ENCODE results near the gene MARCHF2.
A peak's percentile ranks its signal among the peaks of the same experiment; 100 is the strongest.
"Not testable (repeated sequence)": the region's sequence is repeated elsewhere in the genome, so short reads cannot be mapped to it uniquely, and the experiment has no call there.

Gene MARCHF2

DNA sequence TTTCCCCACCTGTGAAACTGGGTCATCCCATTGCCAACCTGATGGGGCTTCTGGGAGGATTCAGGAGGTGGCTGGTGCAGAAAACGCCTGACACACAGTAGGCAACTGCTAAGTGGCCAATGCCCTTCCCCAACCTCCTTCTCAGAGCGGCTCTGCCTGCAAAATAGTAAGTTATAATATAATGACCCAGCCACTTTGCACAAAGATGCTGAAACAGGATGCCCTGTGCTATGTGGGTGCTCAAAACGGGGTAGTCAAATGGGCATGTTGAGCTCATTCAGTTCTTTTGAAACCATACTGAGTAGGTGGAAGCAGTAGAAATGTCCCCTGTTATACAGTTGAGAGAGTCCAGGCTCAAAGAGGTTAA is 507 bp downstream of the MARCHF2 start:
- no peak for DNase-seq

DNA sequence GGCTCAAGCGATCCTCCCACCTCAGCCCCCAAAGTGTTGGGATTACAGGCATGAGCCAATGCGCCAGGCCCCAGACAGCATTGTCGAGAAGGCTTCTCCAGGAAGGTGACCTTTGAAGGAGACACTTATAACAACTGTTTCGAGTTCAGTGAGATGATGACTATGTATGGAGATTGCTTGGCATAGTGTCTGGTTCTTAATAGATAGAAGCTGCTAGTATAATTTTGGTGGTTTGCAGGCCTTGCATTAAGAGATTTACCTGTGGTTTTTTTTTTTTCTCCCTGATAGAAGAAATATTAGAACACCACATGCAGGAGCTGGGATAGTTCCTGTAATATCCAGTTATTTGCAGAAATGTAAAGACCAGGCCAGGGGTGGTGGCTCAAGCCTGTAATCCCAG is 3.7 kb downstream of the MARCHF2 start:
- no peak for DNase-seq

DNA sequence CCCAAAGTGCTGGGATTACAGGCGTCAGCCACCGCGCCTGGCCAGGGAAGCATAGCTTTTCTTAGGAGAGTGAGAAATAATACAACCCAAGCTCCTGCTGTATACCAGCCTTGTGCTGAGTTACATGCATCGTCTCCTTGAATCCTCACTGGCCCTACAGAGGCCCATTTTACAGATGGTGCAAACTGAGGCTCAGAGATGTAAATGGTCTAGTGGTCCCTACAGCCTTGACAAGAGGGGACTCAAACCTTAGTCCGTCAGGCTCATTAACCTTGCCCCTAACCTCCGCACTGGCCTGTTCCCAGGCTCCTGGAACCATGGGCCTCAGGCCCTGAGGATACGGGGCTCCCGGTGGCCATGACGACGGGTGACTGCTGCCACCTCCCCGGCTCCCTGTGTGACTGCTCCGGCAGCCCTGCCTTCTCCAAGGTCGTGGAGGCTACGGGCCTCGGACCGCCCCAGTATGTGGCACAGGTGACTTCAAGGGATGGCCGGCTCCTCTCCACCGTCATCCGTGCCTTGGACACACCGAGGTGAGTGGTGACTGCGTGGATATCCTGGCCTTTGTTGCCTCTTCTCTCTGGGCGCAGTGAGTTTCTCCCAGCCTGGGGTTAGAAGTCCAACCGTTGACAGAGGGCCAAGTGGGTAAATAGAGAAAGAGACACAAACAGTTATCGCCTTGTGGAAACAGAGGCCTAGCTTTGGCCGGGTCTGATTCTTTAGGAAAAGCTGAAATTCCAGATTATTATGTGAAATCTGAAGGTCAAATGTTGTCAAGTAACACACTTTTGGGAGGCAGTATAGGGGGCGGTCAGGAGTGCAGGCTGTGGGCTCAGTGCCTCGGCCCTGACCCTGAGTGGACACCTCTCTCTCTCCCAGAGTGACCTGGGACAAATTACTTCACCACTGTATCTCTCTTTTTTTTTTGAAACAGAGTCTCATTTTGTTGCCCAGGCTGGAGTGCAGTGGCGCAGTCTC is 8.7 kb downstream of the MARCHF2 start:
- no peak for DNase-seq

DNA sequence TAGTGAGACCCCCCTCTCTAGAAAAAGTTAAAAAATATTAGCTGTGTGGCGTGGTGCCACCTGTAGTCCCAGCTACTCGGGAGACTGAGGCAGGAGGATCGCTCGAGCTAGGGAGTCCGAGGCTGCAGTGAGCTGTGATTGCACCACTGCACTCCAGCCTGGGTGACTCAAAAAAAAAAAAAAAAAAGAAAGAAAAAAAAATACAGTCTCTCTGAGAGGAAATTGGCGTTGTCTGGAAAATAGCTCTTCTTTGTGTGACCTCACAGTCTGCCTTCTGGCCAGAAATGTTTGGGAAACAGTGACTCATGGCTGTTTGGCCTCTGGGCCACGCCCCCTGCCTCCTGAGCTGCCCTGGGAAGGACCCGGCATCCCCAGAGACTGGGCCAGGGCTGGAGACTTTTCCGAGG is 10.7 kb downstream of the MARCHF2 start:
- DNase-seq, result no peak

DNA sequence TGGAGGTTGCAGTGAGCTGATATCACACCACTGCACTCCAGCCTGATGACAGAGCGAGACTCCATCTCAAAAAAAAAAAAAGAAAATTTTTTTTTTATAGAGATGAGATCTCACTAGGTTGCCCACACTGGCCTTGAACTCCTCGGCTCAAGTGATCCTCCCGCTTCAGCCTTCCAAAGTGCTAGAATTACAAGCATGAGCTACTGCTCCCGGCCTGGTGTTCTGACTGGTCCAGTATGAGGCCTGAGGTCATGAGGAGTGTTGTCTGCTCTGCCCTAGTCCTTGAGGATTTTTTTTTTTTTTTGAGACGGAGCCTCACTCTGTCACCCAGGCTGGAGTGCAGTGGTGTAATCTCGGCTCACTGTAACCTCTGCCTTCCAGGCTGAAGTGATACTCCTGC is 12.2 kb downstream of the MARCHF2 start:
- not testable (repeated sequence) for DNase-seq

DNA sequence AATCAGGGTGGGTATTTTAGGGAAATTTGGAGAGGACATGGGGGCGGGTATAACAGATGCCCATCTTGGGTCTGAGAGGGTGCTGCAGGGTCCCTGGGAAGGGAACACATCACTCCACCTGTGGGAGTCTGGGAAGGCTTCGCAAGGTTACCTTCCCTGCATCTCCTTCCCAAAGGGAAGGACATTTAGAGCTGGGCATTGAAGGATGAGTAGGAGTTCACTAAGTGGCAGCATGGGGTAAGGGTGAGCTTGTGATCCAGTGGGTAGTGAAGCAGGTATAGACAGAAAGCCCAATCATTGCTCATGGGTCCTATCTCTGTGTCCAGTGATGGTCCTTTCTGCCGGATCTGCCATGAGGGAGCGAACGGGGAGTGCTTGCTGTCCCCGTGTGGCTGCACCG is 13.2 kb downstream of the MARCHF2 start:
- DNase-seq, result no peak

DNA sequence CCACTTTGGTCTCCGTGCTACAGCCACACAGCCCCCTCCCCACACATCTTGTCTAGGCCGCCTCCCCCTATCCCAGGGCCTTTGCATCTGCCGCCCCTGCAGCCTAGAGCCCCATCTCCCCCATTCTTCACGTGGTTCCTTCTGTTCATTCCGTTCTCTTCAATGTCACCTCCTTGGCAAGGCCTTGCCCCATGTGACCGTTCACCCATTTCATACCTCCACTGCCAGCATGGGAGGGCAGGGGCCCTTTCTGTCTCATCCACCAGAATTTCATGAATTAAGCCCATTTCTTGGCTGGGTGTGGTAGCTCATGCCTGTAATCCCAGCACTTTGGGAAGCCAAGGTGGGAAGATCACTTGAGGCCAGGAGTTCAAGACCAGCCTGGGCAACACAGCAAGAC is 15.9 kb downstream of the MARCHF2 start:
- no peak for DNase-seq

DNA sequence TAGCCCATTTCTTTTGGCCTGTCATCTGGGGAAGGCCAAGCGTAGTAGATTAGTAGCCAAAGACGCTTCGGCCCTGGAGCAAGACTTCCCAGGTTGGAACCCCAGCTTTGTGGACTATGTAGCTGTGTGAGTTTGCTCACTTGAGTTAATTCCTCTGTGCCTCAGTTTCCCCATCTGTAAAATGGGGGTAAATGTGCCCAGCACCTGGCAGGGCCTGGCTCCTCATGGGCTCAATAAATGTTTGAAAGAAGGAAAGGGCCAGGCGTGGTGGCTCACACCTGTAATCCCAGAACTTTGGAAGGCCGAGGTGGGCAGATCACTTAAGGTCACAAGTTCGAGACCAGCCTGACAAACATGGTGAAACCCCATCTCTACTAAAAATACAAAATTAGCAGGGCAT is 16.7 kb downstream of the MARCHF2 start:
- no peak for DNase-seq

DNA sequence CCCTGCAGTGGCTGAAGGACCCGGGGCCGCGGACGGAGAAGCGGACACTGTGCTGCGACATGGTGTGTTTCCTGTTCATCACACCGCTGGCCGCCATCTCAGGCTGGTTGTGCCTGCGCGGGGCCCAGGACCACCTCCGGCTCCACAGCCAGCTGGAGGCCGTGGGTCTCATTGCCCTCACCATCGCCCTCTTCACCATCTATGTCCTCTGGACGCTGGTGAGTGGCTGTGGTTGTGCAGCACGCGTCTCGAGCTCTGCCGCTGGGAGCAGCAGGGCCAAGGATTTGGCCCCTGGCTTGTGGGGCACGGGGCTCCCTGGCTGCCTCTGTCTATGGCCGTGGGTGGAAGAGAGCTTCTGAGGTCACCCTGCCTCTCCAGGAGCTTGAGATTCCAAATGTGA is 17.5 kb downstream of the MARCHF2 start:
- no peak for DNase-seq

DNA sequence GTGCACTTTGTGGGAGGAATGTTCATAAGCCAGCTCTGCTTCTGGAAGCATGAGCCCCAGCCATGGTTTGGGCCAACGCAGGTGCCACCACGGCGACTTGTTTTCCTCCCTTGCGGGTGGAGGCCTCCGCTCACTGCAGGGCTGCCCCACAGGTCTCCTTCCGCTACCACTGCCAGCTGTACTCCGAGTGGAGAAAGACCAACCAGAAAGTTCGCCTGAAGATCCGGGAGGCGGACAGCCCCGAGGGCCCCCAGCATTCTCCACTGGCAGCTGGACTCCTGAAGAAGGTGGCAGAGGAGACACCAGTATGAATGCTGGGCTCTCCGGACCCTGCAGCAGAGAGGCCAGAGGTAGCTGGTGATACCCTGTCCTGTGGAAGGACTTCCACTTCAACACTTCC is 25.1 kb downstream of the MARCHF2 start:
- DNase-seq, result no peak

DNA sequence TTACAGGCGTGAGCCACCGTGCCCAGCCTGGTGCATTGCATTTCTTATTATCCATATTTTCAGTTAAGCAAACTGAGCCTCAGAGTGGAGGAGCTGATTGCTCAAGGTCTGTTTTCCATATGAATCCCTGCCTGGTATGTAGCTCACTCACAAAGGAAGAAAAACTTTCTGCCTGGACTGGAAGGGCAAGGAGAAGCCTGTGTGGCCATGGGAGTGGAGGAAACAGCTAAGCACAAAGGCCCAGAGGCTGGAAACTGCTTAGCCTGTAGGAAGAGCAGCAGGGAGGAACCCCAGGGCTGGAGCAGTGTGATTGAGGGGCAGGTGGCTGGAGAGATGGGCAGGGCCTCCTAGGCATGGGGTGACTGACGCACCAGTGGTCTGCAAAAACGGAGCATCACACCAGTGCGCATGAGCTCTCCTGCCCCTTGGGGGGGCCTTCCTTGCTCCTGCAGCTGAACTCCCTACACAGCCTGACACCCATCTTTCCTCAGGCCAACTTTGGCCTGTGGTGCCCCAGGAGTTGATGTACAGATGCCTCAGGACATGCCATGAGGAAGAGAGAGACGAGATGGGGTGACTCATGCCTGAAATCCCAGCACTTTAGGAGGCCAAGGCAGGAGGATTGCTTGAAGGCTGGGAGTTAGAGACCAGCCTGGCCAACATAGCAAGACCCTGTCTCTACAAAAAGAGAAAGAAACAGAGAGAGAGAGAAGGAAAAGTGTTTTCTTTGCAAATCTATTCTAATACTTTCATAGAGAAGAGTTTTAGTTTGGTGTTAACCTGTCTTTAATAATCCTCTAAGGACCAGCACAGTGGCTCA is 28.8 kb downstream of the MARCHF2 start:
- DNase-seq, result no peak

DNA sequence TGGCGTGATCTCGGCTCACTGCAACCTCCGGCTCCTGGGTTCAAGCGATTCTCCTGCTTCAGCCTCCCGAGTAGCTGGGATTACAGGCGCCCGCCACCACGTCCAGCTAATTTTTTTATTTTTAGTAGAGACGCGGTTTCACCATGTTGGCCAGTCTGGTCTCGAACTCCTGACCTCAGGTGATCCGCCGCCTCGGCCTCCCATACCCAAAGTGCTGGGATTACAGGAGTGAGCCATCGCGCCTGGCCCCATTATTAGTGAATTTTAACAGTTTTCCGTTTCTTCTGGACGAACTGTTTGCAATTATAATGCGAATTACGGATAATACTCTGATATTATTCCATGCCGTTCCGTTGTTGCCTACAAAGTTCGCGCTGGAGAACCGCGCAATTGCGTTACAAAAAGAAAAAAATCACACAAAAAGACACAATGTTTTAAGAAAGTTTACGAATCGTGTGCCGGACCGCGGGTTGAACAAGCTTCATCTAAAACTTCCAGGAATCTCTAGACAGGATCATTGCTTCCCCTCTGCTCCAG is 31.1 kb downstream of the MARCHF2 start:
- DNase-seq, result not testable (repeated sequence)

DNA sequence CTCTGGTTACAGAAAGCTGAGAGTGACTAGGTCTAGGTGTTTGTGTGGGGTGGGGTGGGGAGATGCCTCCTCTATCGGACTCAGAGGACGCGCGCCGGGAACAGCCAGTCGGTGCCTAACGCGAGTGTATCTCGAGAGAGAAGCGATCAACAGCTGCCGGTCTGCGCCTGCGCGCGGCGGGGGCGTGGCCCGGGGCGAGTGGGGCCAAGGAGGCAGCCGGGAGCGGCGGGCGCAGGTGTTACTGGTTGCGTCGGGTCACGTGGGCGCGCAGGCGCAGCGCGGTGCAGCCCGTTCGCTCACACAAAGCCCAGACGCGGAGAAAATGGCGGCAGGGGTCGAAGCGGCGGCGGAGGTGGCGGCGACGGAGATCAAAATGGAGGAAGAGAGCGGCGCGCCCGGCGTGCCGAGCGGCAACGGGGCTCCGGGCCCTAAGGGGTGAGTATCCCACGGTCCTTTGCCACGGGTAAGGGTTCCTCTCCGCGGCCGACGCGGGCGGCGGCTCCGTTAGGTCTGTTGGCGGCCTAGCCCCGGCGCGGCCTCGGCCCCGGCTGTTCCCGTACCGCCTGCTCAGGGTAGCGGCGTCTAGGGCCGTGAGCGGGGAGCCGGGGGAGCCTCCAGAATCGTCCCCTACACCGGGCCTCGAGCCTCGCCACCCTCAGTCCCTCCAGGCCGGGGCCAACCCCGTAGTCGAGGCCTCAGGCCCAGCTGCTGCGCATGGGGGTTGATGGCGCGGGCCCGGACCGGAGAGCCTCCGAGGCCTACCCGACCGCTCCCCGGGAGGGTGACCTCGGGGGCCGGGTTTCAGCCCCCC is 31.8 kb downstream of the MARCHF2 start, which contains the start of gene HNRNPM:
Gene HNRNPM, plus strand, starts transcription at position 299 of the 811 bp plus-strand sequence. Its CDS starts 24 bp downstream, at position 323.
- peak; percentile 98 to 99 for DNase-seq

DNA sequence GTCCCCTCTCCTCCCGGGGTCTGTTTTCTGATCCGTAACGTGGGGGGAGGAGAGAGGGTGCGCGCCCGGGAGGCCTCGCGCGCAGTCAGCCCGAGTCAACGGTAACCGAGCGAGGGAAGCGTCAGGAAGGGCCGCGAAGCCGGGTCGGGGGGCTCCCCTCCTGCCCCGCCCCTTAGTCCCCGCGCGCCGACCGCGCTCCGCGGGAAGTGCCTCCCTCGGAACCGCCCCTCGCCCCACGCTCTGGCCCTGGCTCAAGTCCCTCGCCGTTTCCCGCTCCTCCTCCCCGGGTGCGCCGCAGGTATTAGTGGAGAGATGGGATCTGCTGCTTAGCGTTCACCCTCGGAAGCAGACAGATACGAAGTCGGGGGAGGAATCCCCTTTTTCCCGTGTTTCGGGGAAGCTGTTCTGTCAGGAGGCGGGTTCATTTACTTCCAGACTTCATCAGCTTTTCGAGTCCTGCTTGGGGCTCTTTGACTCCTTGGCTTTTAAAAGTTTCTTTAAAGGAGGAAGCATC is 32.4 kb downstream of the MARCHF2 start:
- DNase-seq, result peak; percentile 18 to 32

DNA sequence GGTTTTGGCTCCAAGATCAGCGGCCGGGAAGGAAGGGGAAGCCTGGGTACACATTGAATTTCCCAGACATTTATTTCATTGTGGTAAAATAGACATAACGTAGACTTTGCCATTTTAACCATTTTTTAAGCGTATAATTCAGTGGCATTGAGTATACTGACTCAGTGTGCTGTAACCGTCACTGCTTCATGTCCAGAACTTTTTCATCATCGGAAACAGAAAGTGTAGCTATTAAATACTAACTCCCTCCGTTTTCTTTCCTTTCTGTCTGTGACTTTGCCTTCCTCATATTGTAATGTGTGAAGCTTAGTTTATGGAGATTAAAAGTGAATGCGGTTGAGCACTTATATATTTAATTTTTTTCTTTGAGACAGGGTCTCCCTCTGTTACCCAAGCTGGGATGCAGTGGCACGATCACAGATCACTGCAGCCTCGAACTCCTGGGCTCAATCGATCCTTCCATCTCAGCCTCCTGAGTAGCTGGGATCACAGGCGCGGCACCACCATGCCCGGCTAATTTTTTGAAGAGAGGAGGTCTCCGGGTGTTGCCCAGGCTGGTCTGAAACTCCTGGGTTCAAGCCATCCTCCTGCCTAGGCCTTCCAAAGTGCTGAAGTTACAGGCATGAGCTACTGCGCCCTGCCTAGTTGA is 33.1 kb downstream of the MARCHF2 start:
- no peak for DNase-seq

DNA sequence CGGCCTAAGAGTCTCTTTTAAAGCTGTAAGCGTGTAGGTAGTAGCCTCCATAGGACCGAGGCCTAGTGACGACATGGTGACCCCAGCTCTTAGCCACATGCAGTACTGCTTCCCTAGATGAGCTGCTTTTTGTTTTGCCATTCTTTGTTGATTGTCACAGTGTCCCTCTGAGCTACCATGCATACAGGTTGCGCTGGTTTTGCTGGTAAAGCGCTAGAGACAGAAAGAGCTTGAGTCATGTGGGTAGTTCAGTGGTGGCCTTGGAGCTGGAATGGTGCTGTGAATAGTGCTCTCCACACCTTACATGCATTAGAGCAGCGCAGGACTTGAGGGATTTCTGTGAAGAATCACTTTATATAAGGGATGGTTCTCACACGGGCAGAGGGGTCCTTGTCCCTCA is 36.7 kb downstream of the MARCHF2 start:
- no peak for DNase-seq

DNA sequence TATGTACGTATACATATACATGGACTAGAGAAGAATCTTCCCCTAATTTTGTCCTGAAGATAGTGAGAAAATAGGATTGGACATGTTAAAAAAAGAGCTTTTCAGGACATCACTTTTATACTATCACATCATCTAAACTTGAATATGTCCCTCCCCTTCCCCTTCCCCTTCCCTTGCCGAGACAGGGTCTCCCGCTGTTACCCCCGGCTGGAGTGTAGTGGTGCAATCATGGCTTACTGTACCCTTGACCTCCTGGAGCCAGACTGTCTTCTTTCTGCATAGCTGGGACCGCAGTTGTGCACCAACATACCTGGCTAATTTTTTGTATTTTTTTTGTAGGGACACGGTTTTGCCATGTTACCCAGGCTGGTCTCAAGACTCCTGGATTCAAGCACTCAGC is 38.3 kb downstream of the MARCHF2 start:
- DNase-seq, result no peak

DNA sequence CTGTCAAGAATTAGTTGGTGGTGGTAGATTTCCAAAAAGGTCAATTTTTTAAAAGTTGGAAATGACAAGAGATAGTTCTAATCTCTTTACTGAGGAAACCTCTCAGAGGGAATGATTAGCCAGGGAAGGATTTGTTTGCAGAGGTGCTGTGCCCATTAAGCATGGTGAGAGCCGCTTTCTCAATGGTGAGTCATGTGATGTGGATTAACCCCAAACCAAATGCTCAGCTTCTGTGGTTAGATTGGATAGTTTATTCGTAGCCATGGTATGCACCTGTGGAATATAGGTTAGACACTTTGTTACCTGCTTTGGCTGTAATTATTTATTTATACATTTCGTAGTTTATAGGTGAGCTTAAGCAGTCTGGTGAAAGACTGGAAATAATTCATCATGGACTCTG is 38.8 kb downstream of the MARCHF2 start:
- peak; percentile 17 to 66 for DNase-seq

DNA sequence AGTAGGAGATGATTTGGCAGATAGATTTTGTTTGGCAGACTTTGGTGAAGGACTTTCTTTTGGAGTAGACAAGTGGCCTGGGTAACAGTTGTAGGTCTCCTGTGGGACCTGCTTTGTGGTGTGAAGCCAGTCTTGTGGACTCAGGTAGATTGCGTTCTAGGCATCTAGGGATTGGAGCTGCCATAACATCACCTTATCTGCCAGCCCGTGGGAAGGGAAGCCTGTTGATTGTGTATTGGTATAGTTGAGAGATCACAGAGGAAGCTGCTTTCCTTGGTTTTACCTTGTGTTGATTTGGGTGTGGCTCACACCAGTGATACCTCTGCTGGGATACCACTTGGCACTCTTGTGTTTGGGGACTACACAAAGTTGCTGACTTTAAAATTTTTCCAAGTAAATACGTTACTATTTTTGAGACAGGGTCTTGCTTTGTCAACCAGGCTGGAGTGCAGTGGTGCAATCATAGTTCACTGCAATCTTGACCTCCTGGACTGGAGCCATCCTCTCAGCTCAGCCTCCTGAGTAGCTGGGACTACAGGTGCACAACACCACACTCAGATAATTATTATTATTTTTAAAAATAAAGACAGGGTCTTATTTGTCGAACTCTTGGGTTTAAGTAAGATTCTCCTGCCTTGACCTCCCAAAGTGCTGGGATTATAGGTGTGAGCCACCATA is 39.5 kb downstream of the MARCHF2 start:
- DNase-seq, result no peak

DNA sequence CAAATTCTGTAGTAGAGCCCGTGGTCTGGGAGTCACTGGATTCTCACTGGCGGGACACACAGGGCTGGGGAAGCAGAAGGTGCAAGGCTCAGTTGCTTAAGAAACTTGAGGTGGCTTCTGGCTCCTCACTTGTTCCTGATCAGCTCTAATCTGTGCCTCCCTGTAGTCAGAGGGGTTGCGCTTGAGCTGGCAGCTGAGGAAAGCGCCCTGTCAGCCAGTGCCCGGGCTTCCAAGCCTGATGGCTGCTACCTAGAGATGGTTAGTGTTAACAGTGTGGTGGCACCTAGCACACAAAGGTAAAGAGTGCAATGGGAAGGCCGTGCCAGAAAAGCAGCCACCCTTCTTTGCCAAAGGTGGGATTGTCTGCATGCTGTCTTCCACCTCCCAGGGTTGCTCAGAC is 40.5 kb downstream of the MARCHF2 start:
- DNase-seq, result no peak

DNA sequence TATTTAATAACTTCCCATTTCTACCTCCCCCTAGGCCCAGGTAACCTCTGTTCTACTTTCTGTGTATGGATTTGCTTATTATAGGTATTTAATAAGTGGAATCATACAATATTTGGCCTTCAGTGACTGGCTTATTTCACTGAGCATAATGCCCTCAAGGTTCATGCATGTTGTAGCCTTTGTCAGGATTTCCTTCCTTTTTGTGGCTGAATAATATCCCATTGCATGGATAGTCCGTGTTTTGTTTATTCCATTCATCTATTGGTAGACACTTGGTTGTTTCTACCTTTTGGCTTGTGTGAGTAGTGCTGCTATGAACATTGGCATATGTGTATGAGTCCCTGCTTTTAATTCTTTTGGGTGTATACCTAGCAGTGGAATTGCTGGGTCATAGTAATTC is 41.1 kb downstream of the MARCHF2 start:
- DNase-seq, result no peak
